HG03342 (cell line): ENCODE results near the gene SCN8A.

Source experiments
- ATAC-seq: cut with Tn5 transposase; IDR thresholded peaks from one replicate; pipeline ENCODE4 v1.9.1; 2021; ENCODE audit warnings: mild to moderate bottlenecking, moderate library complexity; ENCODE audit not compliant: unreplicated experiment

Gene SCN8A

GRCh38 chr12:51666696-51667095 lies 75.7 kb downstream of the SCN8A start:
- no peak for ATAC-seq

GRCh38 chr12:51667269-51667668 lies 76.2 kb downstream of the SCN8A start:
- ATAC-seq = no peak

GRCh38 chr12:51669271-51669670 lies 78.2 kb downstream of the SCN8A start:
- ATAC-seq = no peak

DNA sequence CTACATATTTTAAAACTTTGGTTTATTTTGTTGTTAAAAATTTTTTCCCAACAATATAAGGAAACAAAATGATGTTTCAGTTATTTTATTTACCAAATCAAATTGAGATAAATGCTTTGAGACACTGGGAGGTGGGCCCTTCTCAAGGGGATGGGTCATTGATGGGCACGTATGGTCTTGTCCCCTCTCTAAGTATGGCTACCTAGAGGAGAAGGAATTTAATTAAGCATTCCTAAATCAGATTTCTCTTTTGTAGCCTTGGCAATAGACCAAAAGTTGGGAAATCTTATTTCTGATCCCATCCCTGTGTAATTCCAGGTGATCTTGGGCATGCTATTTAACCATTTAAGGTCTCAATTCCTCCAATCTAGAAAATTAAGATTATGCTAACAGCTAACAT lies 79.0 kb downstream of the SCN8A start:
- no peak for ATAC-seq

DNA sequence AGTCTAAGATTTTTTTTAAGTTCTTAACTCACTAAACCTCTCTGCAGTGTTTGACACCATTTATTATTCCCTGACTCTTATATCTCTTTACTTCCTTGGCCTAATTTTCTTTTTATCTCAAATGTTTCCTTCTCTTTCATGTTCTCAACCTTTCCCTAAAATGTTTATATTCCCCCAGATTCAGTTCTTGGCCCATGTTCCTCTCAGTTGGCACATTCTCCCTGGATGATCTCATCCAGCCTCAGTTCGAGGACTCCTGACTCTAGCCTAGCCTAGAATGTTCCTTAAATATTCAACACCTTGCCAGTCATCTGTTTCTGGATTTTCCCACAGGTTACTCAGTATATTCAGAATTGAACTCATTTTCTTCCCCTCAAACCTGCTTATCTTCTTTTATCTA lies 81.3 kb downstream of the SCN8A start:
- no peak for ATAC-seq

DNA sequence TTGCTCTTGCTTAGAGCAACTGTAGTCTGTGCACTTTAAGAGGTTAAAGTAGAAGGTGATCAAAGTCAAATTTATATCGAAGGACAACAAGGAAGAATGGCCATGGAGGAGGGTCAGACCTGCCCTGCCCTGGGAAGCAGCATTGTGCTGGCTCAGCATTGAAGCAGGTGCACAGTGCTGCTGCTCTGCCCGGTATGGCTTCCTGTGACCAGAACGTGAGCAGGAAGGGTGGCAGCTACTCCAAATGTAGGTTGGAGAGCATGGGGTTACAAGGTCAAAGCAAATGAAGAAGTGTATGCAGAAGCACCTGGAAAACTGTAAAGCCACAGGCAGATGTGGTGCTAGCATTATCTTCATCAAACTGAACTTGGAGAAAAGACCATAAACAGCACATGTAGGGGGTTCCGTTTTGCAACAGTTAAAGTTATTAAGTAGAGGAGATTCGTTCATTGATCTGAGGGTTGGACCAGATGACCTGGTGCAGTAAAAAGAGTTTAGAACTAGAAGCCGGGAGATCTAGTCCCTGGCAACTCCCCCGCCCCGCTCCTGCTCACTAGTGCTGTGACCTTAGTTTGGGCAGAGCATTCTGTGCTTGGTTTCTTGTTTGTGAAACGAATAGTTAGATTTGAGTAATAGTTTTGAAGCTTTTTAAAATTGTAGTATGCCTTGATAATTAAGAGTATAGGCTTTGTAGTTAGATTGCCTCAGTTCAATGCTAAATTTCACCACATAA lies 84.2 kb downstream of the SCN8A start:
- no peak for ATAC-seq

- ATAC-seq = no peak
Measured at GRCh38 chr12:51676875-51677274, 85.8 kb downstream of the SCN8A start.

- no peak for ATAC-seq
Measured at GRCh38 chr12:51677284-51677968, 86.4 kb downstream of the SCN8A start.

GRCh38 chr12:51678086-51678724 lies 87.2 kb downstream of the SCN8A start:
- no peak for ATAC-seq

DNA sequence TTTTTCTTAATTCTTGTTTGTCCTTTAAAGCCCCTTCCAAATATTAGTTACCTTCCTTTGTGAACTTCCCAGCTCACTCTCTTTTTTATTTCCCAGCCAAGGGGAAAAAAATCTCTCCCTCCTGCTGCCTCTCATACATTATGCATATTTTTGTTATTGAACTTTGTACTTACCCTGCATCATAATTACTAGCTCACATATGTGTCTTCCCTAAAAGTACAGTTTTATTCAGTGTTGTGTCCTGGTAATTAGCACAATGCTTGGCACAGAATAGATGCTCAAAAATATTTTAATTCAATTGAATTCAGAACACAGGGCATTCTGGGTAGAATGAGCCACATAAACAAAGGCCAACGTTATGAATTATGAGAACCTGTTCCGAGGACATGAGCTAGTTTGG lies 91.9 kb downstream of the SCN8A start:
- no peak for ATAC-seq

- ATAC-seq = no peak
Measured at GRCh38 chr12:51683763-51684357, 92.8 kb downstream of the SCN8A start.

GRCh38 chr12:51686727-51687126 lies 95.7 kb downstream of the SCN8A start:
- ATAC-seq = no peak

DNA sequence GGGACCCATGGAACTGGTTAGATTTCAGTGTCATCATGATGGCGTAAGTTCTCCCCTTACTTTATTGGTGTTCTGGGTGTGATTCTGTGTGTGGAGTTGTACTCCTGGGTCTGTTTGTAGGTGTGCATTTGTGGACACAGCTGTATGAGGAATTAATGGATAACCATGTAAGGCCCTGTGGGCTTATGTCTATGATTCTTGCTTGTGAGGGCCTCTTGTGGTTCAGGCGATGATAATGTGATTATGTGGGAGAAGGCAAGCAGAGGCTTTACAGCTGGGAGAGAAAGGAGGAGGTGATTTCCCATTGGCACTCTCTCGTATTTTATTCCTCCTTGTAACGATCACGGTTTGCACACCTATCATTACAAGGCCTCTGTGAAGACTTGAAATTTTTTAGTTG lies 96.1 kb downstream of the SCN8A start:
- no peak for ATAC-seq

DNA sequence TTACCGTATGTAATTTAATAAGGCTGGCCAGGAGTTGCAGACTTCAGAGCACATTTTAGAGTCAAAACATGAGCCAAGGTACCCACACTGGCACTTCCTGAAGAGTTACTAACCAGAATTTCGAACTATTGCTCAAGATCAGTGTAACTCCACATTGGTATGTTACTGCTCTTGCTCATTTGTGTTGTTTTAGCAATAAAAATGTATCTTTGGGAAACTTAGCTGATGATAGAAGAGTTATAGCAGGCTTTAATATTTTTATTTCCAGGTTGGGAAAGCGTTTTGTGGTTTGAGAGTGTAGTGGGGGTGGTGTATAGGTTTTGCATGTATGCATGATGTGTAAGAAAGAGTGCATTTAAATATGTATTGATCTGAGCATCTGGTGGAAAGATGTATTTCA lies 96.6 kb downstream of the SCN8A start:
- ATAC-seq = no peak

GRCh38 chr12:51689983-51690382 lies 99.0 kb downstream of the SCN8A start:
- ATAC-seq = no peak

GRCh38 chr12:51692016-51692415 lies 101.0 kb downstream of the SCN8A start:
- no peak for ATAC-seq

DNA sequence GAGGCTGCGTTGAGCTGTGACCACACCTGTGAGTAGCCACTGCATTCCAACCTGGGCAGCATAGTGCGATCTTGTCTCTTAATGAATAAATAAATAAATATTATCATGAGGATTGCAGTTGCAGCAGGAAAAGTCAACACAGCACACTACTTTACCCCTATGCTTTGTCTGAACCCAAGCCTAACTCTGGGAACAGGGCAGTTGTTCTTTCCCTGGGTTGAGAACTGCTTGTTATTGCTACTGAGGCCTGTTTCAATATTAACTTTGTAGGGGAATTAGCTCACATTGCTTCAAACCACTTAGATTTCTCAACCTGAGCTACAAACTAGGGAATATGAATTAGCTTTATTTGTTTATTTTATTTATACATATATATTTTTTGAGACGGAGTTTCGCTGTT lies 102.5 kb downstream of the SCN8A start:
- ATAC-seq = no peak

GRCh38 chr12:51694146-51694545 lies 103.1 kb downstream of the SCN8A start:
- ATAC-seq = no peak

- no peak for ATAC-seq
Measured at GRCh38 chr12:51695241-51696010, 104.4 kb downstream of the SCN8A start.

- no peak for ATAC-seq
Measured at GRCh38 chr12:51699219-51699618, 108.2 kb downstream of the SCN8A start.

GRCh38 chr12:51700887-51701286 lies 109.9 kb downstream of the SCN8A start:
- no peak for ATAC-seq
